GM15510 (cell line): Measurements from ENCODE around the gene SLC39A11.

Experiments used
- POLR2A ChIP-seq: IDR thresholded peaks from 3 replicates; pipeline ENCODE4 v1.6.1; 2011; ENCODE audit warnings: borderline replicate concordance; ENCODE audit not compliant: insufficient read length; ENCODE audit errors: extremely low read depth

The SLC39A11 gene

GRCh38 chr17:73091410-73091769, 1.1 kb downstream of the SLC39A11 start:
- TF ChIP-seq POLR2A, result no peak

GRCh38 chr17:73090396-73091202, 1.9 kb downstream of the SLC39A11 start:
- TF ChIP-seq POLR2A, result no peak

- TF ChIP-seq POLR2A, result no peak
These were observed 2.9 kb downstream of the SLC39A11 start for GRCh38 chr17:73089322-73090317.

DNA sequence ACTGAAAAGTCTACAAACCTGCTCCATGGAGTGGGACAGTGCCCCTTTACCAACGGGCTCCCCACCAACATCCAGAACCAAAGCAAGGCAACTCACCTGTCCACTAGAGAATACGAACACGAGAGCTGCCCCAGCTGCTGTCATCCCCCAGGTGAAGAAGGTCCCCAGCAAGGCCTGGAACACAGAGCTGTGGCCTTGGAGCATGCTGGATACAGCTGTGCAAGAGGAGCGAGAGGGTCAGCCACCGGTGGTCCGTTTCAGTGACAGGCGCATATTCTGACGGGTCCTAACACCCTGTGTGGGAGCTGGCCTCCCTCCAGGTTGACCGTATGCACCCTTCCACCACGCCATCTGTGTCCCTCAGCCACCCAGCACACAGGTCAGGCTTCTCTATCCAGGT, 3.9 kb downstream of the SLC39A11 start:
- TF ChIP-seq POLR2A, result no peak

DNA sequence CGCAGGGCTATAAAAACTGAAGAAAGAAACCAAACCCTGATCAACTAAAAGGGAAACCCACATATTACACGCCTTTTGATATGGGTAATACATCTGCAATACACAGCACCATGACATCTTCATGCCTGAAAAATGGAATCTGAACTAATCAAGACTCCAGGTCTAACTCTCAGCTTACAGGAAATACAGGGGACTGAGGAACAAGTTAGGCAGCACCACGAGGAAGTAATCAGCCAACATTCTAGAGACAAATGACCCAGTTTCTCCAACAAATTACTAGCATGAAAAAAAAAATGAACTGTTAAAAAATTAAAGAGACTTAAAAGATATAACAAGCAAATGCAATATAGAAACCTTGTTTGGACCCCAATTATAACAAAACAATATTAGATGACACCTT, 9.1 kb downstream of the SLC39A11 start:
- no peak for TF ChIP-seq POLR2A

GRCh38 chr17:73074566-73074965, 17.9 kb downstream of the SLC39A11 start:
- TF ChIP-seq POLR2A, result no peak

GRCh38 chr17:73072219-73072962, 20.1 kb downstream of the SLC39A11 start:
- no peak for TF ChIP-seq POLR2A

DNA sequence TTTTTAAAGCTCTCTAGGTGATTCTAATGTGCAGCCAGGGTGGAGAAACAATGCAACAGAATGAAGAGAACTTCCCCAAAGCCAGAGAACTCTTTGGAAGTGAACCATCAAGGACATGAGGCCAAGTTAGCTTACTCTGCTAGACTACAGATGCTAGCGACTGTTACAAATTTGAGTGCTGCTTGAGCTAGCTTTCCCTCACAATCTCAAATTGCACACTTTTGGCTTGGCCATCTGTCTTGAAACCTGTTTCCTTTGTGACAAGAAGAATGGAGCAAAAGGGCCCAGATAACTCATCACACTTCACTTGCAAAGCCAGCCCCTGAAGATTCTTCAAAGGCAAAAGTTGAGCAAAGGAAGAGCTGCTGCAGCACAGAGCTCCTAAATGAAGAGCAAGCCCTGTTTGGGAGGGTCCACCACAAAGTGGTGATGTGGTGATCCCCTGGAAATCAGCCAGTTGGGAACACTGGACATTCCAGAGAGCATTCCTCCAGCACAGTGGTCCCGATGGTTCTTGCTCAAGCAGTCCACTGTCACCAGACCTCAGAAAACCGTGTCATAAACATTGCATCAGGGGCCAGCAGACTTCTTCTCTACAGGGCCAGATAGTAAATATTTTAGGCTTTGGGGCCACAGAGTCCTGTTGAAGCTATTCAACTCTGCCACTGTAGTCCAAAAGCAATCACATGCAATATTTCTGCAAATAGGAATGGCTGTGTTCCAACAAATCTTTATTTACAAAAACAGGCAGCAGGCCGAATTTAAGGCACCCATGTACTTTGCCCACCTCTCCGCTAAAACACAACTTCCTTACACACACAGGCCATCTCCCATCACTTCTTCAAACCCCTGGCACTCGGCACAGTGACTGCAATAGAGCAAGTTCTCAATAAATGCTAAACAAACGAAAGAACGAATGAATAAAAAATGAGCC, 21.2 kb downstream of the SLC39A11 start:
- no peak for TF ChIP-seq POLR2A

- TF ChIP-seq POLR2A, result no peak
These were observed 22.6 kb downstream of the SLC39A11 start for GRCh38 chr17:73069841-73070240.

DNA sequence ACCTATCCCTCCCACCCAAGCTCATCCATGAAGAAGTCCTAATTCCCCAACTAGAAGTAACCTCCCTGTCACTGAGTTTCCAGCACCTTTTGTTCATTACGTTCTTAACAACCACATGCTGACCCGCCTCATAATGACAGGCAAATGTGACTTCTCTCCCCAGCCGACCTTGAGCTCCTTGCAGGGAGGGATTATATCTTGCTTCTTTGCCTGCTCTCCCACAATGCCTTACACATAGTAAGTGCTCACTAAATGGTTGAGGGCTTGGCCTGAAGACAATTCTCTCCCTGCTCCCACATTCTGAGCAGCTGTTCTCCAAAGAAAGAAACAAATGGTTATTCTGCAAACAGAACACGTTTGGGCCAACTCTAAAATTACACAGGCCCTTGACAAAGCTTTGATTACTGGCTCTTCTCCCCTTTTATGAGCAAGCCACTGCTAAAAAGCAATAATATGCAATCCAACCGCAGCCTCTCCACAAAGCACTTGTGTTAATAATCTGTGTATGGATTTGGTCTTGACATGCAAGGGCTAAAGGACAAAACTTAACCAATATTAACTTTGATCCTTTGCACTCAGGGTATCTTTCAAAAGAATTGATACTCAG, 23.2 kb downstream of the SLC39A11 start:
- TF ChIP-seq POLR2A, result no peak

- no peak for TF ChIP-seq POLR2A
These were observed 23.9 kb downstream of the SLC39A11 start for GRCh38 chr17:73068322-73069153.

GRCh38 chr17:73067075-73067474, 25.4 kb downstream of the SLC39A11 start:
- no peak for TF ChIP-seq POLR2A

GRCh38 chr17:73066148-73066884, 26.2 kb downstream of the SLC39A11 start:
- TF ChIP-seq POLR2A, result no peak

DNA sequence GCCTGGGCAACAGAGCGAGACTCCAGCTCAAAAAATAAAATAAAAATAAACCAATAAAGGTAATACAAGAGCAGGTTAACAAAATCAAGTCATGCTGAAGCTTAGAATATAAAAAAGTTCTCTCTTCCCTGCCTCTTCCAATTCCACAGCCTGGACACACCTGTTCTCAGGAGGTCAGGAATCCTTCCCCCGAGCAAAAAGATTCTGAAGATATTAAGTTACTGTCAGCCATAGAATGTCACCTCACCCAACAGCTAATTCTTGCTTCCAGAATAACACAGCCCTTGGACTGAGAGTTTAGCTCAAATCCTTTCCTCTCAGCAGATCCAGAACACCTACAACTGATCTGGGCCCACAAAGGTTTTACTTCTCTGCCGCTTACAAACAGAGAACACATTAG, 27.1 kb downstream of the SLC39A11 start:
- no peak for TF ChIP-seq POLR2A
